ENCODE measurements around the gene ESRRG.

The ESRRG gene

DNA sequence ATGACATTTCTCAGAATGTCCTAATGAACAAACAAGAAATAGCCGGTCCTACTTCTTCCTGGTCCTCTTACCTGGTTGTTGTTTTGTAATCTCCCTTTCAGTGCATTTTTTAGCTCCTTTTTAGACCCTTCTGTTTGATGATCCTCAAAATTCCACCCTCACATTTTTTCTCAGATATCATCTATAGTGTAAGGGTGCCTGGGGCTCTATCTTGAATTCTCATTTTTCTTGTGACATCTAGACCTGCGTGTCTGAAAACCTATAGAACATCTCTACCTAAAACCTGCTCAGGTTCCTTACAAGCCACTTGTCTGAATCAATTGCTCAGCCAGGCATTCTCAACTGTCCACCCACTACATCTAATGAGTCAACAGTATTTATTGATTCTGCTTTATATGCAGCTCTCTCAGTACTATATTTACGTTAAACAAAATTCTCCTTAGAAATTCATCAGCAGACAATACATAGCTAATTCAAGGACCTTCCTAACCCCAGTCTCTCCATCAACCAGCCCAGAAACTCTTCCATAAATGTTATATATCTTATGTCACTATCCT, 263.5 kb downstream of the ESRRG start:
- ATAC-seq, result no peak

DNA sequence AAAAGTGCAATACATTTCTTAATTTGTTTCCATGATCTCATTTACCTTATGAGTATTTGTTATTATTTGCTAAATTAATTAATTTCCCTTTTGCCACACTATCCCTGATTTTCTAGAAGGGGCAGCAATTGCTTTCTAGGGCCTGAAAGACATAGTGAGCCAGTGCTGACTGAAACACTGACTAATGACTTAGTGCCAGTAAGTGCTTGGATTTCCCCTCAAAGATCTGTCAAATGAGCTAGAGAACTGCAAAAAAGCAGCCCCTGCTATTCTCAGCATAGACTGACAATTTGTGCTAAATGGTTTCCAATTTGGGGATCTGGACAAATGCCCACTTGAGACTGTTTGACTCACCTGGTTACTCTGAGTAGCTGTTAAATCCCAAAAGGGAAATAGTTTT, 264.4 kb downstream of the ESRRG start:
- no peak for TF ChIP-seq ESRRG (CRISPR knock-in tag; IDR thresholded peaks at IDR 0.05)
- TF ChIP-seq TOX (CRISPR knock-in tag; IDR thresholded peaks at IDR 0.05; ENCODE audit: borderline replicate concordance), result 0 out of 2 replicates have a peak, but pooled peaks have one; percentile 4
- no peak for TF ChIP-seq SNAI2 (CRISPR knock-in tag; IDR thresholded peaks at IDR 0.05)
- ATAC-seq, result no peak

More for the DNA sequence above, 263.5 kb downstream of the ESRRG start:
- TF ChIP-seq BACH2 (CRISPR knock-in tag; IDR thresholded peaks at IDR 0.05; ENCODE audit: borderline replicate concordance), result no peak

DNA sequence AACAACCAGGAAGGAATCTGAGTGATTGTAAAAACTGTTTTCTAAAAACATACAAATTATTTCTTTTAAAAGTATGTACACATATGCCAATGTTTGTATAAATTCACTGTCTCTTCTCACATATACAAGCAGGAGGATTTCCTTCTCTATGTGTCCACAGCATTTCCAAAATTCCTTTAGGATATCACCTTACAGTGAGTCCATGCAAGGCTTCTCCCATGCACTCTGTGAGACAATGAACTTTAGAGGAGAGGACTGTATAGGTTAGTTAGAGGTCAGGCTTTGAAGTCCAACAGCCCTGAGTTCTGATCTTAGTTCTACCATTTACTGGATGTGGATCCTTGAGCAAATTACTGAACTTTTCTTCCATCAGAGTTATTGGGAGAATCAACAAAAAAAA, 265.9 kb downstream of the ESRRG start:
- TF ChIP-seq TCF4 (CRISPR knock-in tag; IDR thresholded peaks at IDR 0.05; ENCODE audit: borderline replicate concordance) (no peak), OSR1 (CRISPR knock-in tag; IDR thresholded peaks at IDR 0.05) (no peak), TOX (CRISPR knock-in tag; IDR thresholded peaks at IDR 0.05; ENCODE audit: borderline replicate concordance) (no peak), ZNF70 (CRISPR knock-in tag; IDR thresholded peaks at IDR 0.05) (no peak), ARNTL (CRISPR knock-in tag; IDR thresholded peaks at IDR 0.05; ENCODE audit: borderline replicate concordance, low read depth) (no peak)
- TF ChIP-seq, protein P1, sequence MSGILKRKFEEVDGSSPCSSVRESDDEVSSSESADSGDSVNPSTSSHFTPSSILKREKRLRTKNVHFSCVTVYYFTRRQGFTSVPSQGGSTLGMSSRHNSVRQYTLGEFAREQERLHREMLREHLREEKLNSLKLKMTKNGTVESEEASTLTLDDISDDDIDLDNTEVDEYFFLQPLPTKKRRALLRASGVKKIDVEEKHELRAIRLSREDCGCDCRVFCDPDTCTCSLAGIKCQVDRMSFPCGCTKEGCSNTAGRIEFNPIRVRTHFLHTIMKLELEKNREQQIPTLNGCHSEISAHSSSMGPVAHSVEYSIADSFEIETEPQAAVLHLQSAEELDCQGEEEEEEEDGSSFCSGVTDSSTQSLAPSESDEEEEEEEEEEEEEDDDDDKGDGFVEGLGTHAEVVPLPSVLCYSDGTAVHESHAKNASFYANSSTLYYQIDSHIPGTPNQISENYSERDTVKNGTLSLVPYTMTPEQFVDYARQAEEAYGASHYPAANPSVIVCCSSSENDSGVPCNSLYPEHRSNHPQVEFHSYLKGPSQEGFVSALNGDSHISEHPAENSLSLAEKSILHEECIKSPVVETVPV (CRISPR knock-in tag; IDR thresholded peaks at IDR 0.05), result no peak
- peak; percentile 84 for ATAC-seq

DNA sequence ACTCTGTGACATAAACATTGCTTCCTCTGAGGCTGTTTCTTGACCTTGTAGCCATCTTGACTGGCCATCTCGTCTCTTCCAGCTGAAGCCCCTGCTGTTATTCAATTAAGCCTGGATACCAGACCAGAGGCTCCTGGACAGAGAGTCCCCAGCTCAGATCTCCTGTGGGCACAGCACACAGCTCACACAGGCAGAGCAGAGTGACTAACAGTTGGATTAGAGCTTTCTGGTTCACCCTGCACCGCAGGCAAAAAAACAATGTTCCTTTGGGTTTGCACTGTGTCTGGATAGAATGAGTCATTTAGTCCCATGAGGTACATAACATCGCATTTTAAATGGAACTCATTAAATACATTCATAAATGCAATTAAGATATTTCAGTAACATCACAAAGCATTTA, 266.5 kb downstream of the ESRRG start:
- TF ChIP-seq ZC3H10 (CRISPR knock-in tag; IDR thresholded peaks at IDR 0.05) (no peak), CSDC2 (CRISPR knock-in tag; IDR thresholded peaks at IDR 0.05) (no peak), TOX (CRISPR knock-in tag; IDR thresholded peaks at IDR 0.05; ENCODE audit: borderline replicate concordance) (no peak), ZNF70 (CRISPR knock-in tag; IDR thresholded peaks at IDR 0.05) (0 out of 2 replicates have a peak, but pooled peaks have one; percentile 4), ZNF8 (CRISPR knock-in tag; IDR thresholded peaks at IDR 0.05) (peak; percentile 45; the same call in 1 of the 2 replicates), ISL1 (CRISPR knock-in tag; IDR thresholded peaks at IDR 0.05) (peak; percentile 63; the same call in 1 of the 2 replicates), TCF4 (CRISPR knock-in tag; IDR thresholded peaks at IDR 0.05; ENCODE audit: borderline replicate concordance) (peak; percentile 45; the same call in 1 of the 2 replicates), RARB (CRISPR knock-in tag; IDR thresholded peaks at IDR 0.05) (no peak), ESRRG (CRISPR knock-in tag; IDR thresholded peaks at IDR 0.05) (no peak), GLIS3 (CRISPR knock-in tag; IDR thresholded peaks at IDR 0.05) (no peak), ARNTL (CRISPR knock-in tag; IDR thresholded peaks at IDR 0.05; ENCODE audit: borderline replicate concordance, low read depth) (no peak), SNAI2 (CRISPR knock-in tag; IDR thresholded peaks at IDR 0.05) (no peak), ZFP3 (CRISPR knock-in tag; IDR thresholded peaks at IDR 0.05) (0 out of 2 replicates have a peak, but pooled peaks have one; percentile 58), ZFP30 (CRISPR knock-in tag; IDR thresholded peaks at IDR 0.05) (no peak)
- TF ChIP-seq, protein P2, sequence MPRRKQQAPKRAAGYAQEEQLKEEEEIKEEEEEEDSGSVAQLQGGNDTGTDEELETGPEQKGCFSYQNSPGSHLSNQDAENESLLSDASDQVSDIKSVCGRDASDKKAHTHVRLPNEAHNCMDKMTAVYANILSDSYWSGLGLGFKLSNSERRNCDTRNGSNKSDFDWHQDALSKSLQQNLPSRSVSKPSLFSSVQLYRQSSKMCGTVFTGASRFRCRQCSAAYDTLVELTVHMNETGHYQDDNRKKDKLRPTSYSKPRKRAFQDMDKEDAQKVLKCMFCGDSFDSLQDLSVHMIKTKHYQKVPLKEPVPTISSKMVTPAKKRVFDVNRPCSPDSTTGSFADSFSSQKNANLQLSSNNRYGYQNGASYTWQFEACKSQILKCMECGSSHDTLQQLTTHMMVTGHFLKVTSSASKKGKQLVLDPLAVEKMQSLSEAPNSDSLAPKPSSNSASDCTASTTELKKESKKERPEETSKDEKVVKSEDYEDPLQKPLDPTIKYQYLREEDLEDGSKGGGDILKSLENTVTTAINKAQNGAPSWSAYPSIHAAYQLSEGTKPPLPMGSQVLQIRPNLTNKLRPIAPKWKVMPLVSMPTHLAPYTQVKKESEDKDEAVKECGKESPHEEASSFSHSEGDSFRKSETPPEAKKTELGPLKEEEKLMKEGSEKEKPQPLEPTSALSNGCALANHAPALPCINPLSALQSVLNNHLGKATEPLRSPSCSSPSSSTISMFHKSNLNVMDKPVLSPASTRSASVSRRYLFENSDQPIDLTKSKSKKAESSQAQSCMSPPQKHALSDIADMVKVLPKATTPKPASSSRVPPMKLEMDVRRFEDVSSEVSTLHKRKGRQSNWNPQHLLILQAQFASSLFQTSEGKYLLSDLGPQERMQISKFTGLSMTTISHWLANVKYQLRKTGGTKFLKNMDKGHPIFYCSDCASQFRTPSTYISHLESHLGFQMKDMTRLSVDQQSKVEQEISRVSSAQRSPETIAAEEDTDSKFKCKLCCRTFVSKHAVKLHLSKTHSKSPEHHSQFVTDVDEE (CRISPR knock-in tag; IDR thresholded peaks at IDR 0.05), result no peak
- TF ChIP-seq, protein P3, sequence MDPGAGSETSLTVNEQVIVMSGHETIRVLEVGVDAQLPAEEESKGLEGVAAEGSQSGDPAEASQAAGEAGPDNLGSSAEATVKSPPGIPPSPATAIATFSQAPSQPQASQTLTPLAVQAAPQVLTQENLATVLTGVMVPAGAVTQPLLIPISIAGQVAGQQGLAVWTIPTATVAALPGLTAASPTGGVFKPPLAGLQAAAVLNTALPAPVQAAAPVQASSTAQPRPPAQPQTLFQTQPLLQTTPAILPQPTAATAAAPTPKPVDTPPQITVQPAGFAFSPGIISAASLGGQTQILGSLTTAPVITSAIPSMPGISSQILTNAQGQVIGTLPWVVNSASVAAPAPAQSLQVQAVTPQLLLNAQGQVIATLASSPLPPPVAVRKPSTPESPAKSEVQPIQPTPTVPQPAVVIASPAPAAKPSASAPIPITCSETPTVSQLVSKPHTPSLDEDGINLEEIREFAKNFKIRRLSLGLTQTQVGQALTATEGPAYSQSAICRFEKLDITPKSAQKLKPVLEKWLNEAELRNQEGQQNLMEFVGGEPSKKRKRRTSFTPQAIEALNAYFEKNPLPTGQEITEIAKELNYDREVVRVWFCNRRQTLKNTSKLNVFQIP (CRISPR knock-in tag; IDR thresholded peaks at IDR 0.05; ENCODE audit: borderline replicate concordance, low read depth), result no peak
- peak; percentile 90 for ATAC-seq

DNA sequence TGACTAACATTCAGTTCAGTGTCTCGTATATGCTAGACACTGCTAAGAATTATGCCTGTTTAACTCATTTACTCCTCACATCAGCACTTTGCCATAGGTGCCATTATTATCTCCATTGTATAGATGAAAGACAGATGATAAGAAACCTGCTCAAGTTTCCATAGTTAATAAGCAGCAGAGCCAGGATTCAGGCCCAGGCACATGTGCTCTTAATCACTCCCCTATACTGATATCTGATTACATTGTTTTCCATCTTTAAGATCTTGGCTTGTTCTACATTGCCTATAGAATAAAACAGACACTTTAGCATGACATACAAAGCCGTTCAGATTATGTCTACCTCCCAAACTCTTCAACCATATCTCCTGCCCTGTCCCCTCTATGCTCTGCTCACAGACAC, 269.5 kb downstream of the ESRRG start:
- peak; percentile 17; the same call in 1 of the 3 replicates for ATAC-seq
- TF ChIP-seq, protein P3 (CRISPR knock-in tag; IDR thresholded peaks at IDR 0.05; ENCODE audit: borderline replicate concordance, low read depth), result no peak
- TF ChIP-seq ZNF70 (CRISPR knock-in tag; IDR thresholded peaks at IDR 0.05) (no peak), ZNF565 (CRISPR knock-in tag; conservative IDR thresholded peaks at IDR 0.05; ENCODE audit: low read depth) (no peak), TOX (CRISPR knock-in tag; IDR thresholded peaks at IDR 0.05; ENCODE audit: borderline replicate concordance) (no peak)

All from SK-N-SH treated with all-trans-retinoic acid at 6 μM for 48 hours (cell line).